PC-3 (cell line): ENCODE measurements around the gene ADARB2.

ENCODE experiments used
- EZH2phosphoT487 ChIP-seq: fragments of 300-600 bp; sonication (generic); IDR thresholded peaks from 2 replicates; pipeline ENCODE4 v1.6.1; 2018; ENCODE audit warnings: mild to moderate bottlenecking, antibody characterized with exemption, low read length, borderline replicate concordance
- TF ChIP-seq, protein P1 (sequence below): fragments of 300-600 bp; sonication (generic); conservative IDR thresholded peaks from 2 replicates; pipeline ENCODE4 v1.5.1; 2017; ENCODE audit warnings: antibody characterized with exemption, low read depth, mild to moderate bottlenecking, low read length

DNA sequence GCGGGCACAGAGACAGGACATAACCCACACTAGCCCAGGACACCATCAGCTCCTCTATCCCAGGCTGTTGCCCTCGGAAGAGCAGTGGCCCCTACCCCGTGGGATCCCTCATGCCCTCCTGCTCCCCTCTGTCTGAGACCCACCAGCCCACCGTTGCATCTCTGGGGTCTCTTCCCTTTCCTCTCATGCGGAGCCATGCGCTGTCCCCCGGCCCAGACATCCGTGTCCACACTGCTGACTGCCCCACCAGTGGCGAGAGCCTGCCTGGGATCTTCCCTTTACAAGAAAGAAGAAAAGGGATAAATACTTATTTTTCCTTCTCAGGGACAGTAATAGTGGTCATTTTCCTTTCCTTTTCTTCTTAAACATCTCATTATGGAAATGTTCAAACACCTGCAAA is 565.7 kb downstream of the ADARB2 start:
- TF ChIP-seq, protein P1, sequence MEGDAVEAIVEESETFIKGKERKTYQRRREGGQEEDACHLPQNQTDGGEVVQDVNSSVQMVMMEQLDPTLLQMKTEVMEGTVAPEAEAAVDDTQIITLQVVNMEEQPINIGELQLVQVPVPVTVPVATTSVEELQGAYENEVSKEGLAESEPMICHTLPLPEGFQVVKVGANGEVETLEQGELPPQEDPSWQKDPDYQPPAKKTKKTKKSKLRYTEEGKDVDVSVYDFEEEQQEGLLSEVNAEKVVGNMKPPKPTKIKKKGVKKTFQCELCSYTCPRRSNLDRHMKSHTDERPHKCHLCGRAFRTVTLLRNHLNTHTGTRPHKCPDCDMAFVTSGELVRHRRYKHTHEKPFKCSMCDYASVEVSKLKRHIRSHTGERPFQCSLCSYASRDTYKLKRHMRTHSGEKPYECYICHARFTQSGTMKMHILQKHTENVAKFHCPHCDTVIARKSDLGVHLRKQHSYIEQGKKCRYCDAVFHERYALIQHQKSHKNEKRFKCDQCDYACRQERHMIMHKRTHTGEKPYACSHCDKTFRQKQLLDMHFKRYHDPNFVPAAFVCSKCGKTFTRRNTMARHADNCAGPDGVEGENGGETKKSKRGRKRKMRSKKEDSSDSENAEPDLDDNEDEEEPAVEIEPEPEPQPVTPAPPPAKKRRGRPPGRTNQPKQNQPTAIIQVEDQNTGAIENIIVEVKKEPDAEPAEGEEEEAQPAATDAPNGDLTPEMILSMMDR: no peak
- no peak for TF ChIP-seq EZH2phosphoT487
